ENCODE results near the gene CARS2.

GRCh38 chr13:110712081-110712848, 6.3 kb upstream of the CARS2 start:
- TF ChIP-seq GATA3 (IDR thresholded peaks at IDR 0.05; ENCODE audit: low read depth, low read length) (no peak), GATA2 (IDR thresholded peaks at IDR 0.05; ENCODE audit: low read depth, low read length) (no peak; the same call in 1 of the 2 replicates)
